ENCODE data around the gene TMPRSS15. TPM values are rescaled to one million over a fixed set of nuclear protein-coding genes. Genes with fewer than 3 reads are reported as not detected.

TMPRSS15 gene
- total RNA-seq, 1 donor from 2014 or later, result not detected

- DNase-seq, result no peak
Measured at GRCh38 chr21:18235545-18235944, 168.0 kb downstream of the TMPRSS15 start.

- DNase-seq, result no peak
Measured at GRCh38 chr21:18228060-18228739, 175.4 kb downstream of the TMPRSS15 start.

GRCh38 chr21:18222346-18222745, 181.2 kb downstream of the TMPRSS15 start:
- DNase-seq, result no peak

GRCh38 chr21:18220498-18220897, 183.1 kb downstream of the TMPRSS15 start:
- no peak for DNase-seq

Other genes with a start within 250 kb of the TMPRSS15 start
- gene CHODL, start 159.0 kb downstream of the TMPRSS15 start, total RNA-seq, result 0.14 TPM in 1 of 2 replicates, not detected in the other

All from dermis blood vessel endothelial cell (primary cell).